SK-N-SH treated with all-trans-retinoic acid at 6 μM for 48 hours (cell line): Measurements from ENCODE around the gene NXPE2.

ENCODE experiments used
- CSDC2 ChIP-seq: fragments of 250-450 bp; sonication (Bioruptor Pico); IDR thresholded peaks from 2 replicates; pipeline ENCODE4 v1.5.0; 2020; ENCODE audit warnings: mild to moderate bottlenecking, moderate library complexity
- GLIS3 ChIP-seq: fragments of 250-450 bp; sonication (Bioruptor Pico); IDR thresholded peaks from 2 replicates; pipeline ENCODE4 v1.5.0; 2020; ENCODE audit warnings: mild to moderate bottlenecking, moderate library complexity
- PATZ1 ChIP-seq: fragments of 250-450 bp; sonication (Bioruptor Pico); IDR thresholded peaks from 2 replicates; pipeline ENCODE4 v1.8.0; 2020; ENCODE audit warnings: mild to moderate bottlenecking, moderate library complexity, borderline replicate concordance
- RARB ChIP-seq: fragments of 250-450 bp; sonication (Bioruptor Pico); IDR thresholded peaks from 2 replicates; pipeline ENCODE4 v1.8.0; 2021; ENCODE audit warnings: mild to moderate bottlenecking, moderate library complexity
- ZNF70 ChIP-seq: fragments of 450-650 bp; formaldehyde crosslinking; IDR thresholded peaks from 2 replicates; pipeline ENCODE4 v1.5.0; 2020; ENCODE audit warnings: mild to moderate bottlenecking, moderate library complexity
- TF ChIP-seq, protein P1 (sequence below): fragments of 250-450 bp; sonication (Bioruptor Pico); IDR thresholded peaks from 2 replicates; pipeline ENCODE4 v1.5.1; 2020; ENCODE audit warnings: low read depth, mild to moderate bottlenecking, moderate library complexity

- TF ChIP-seq GLIS3 (CRISPR knock-in tag), result no peak
- no peak for TF ChIP-seq ZNF70
- TF ChIP-seq CSDC2 (CRISPR knock-in tag), result no peak
- TF ChIP-seq RARB (CRISPR knock-in tag), result no peak
- no peak for TF ChIP-seq PATZ1 (CRISPR knock-in tag)
- TF ChIP-seq, protein P1, sequence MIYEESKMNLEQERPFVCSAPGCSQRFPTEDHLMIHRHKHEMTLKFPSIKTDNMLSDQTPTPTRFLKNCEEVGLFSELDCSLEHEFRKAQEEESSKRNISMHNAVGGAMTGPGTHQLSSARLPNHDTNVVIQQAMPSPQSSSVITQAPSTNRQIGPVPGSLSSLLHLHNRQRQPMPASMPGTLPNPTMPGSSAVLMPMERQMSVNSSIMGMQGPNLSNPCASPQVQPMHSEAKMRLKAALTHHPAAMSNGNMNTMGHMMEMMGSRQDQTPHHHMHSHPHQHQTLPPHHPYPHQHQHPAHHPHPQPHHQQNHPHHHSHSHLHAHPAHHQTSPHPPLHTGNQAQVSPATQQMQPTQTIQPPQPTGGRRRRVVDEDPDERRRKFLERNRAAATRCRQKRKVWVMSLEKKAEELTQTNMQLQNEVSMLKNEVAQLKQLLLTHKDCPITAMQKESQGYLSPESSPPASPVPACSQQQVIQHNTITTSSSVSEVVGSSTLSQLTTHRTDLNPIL (CRISPR knock-in tag), result no peak
Measured at GRCh38 chr11:114746013-114746412, 67.7 kb downstream of the NXPE2 start.
